GM10847 (cell line): ENCODE results near the gene MED12L.

Experiments
- POLR2A ChIP-seq: IDR thresholded peaks from 2 replicates; pipeline ENCODE4 v1.6.1; 2011; ENCODE audit not compliant: insufficient read length; ENCODE audit errors: extremely low read depth

MED12L gene

GRCh38 chr3:151452368-151452767 lies 366.9 kb downstream of the MED12L start:
- no peak for TF ChIP-seq POLR2A

GRCh38 chr3:151452841-151453240 lies 367.4 kb downstream of the MED12L start:
- TF ChIP-seq POLR2A, result no peak

DNA sequence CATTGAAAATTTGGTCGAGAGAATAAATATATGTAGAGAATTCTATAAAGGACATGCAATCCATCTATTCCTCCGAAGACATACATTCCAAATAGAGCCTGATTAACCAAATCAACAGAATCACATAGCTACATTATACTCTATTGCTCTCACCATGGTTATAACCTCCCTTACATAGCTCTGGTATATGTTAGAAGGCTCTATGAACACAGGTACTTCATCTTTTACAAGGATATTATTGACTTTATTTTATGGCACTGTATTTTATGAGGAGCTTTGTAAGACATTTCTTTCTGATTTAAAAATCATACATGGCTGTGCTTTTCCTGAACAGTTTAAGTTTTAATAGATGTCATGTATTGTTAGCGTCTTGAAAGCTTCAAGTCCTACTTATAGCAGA lies 370.6 kb downstream of the MED12L start:
- no peak for TF ChIP-seq POLR2A

- TF ChIP-seq POLR2A, result no peak
These were observed 373.9 kb downstream of the MED12L start for GRCh38 chr3:151459358-151459757.

GRCh38 chr3:151460228-151460627 lies 374.8 kb downstream of the MED12L start:
- no peak for TF ChIP-seq POLR2A

DNA sequence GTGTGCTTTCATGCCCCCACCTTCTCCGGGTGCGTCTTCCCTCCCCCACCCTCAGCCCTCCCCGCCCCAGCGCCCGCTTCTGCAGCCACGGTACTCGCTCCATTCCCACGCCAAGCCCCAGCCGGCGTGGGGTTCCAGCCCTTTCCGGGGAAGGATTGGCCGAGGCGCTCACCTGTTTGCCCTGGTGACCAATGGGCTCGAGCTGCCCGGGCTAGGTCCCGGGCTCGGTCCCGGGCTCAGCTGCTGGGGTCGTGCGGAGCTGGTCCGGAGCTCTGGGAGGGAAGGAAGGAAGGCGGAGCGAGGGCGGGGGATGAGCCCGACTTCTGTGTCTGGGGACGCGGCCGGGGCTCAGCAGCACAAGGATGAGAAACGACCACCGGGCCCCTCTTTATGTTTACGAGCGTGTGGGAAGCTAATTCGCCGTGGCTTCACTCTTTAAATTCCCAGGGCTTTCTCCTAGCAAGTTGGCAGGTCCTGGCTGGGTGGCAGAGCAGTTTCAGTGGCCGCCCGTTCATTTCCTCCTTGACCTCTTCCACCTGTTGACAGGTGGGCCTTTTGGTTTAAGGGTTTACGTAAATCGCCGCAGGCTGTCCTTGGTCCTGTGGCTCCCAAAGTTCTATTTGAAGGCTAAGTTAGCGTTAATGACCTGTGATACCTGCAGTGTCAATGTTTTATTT lies 375.4 kb downstream of the MED12L start, which contains the start of gene IGSF10:
TSS of gene IGSF10 (minus strand) at position 288 of the 677 bp plus-strand sequence. CDS start 2,352 bp downstream, outside the sequence.
- no peak for TF ChIP-seq POLR2A

DNA sequence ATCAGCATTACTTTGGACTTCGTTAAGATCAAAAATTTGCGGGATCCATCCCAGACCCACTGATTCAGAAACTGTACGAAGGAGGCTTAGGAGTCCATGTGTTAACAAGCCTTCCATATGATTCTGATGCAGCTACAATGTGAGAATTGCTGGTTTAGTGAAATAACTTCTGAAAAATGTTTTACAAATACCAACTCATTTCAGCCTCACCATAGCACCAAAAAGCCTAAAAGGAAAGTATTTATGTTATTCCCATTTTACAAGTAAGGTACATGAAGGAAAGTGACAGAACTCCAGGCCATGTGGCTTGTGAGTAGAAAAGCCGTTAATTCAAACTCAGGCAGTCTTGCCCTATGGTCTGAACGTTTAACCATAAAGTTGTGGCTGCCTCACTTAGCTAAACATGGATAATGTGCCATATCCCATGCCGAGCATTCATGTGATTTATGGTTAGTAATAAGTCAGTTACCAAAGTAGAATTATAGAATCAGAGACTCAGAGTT lies 376.9 kb downstream of the MED12L start:
- no peak for TF ChIP-seq POLR2A

GRCh38 chr3:151462991-151463390 lies 377.5 kb downstream of the MED12L start:
- TF ChIP-seq POLR2A, result no peak

DNA sequence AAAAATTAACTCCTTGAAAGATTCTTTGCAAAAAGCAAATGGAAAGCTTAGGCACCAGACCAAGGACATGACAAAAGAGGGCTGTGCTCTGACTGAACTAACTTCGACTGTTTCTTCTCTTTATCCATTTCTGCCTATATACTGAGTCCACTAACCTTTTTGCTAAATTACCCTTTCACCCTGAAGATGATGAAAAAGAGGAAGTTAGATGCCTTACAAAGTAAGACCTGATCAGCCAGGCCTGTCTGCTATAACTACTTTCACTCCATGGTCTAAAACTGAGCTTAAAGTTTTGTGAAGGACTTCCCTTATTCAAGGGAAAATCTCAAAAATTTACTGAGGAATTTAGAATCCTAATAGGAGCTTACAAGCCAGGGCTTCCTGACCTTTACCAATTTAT lies 381.6 kb downstream of the MED12L start:
- TF ChIP-seq POLR2A, result no peak

GRCh38 chr3:151468284-151468917 lies 382.9 kb downstream of the MED12L start:
- TF ChIP-seq POLR2A, result no peak

GRCh38 chr3:151476344-151477018 lies 391.0 kb downstream of the MED12L start:
- TF ChIP-seq POLR2A, result no peak

DNA sequence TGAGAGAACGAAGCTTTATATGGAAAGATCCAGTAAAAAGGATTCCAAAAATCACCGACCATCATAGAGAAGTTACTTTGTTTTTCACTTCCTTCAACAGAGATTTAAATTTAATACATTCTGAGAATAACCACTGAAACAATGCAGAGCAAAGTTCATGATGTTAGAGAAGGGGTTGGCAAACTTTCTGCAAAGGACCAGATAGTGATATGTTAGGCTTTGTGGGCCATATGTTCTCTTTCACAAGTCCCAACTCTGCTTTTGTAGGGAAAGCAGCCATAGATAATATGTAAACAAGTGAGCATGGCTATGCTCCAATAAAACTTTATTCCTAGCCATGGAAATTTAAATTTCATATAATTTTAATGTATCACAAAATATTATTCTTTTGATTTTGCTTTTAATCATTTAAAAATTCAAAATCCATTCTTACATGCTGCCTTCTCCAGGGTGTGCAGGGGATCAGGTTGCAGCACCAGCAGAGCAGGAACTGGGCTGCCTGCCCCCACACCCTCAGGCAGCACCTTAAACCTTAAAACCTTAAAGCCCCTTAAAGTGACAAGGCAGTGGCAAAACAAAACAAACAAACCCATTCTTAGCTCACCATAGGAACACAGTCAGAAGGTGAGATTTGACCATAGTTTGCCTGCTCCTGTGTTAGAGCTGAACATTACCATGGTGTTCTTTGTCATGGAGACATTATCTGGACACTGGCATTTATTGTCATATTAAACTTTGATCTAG lies 392.3 kb downstream of the MED12L start:
- TF ChIP-seq POLR2A, result no peak

DNA sequence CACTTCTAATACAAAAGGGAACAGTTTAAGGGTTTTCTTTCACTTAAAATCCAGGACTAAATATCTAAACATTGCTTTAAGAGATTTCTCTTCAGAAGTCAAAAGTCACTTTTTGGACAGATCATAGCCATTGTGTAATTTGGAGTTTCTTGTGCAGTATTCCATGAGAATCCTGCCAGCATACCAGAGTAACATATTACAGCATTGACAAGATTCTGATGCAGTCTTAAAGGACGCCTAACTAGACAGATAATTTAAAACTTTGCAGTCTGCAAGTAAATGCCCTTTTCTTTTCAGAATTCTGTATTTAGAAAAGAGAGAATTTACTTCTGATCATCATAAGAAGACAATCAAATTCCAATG lies 392.9 kb downstream of the MED12L start:
- no peak for TF ChIP-seq POLR2A

DNA sequence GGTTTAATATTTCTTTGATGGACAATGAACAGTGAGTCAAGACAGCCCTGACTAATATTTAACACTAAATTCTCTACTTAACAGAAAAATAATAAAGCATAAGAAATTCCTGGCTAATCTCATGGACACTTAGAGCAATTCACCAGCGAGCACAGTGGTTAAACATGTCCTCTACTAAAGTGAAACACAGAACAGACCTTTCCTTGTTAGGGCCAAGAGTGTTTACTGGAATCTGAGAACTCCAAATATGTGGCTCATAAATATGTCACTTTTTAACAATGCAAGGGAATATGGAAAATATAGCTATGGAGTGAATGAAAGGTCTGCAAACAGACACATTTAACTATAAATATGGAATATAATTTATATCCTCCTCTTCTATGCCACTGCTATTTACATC lies 394.0 kb downstream of the MED12L start:
- no peak for TF ChIP-seq POLR2A

DNA sequence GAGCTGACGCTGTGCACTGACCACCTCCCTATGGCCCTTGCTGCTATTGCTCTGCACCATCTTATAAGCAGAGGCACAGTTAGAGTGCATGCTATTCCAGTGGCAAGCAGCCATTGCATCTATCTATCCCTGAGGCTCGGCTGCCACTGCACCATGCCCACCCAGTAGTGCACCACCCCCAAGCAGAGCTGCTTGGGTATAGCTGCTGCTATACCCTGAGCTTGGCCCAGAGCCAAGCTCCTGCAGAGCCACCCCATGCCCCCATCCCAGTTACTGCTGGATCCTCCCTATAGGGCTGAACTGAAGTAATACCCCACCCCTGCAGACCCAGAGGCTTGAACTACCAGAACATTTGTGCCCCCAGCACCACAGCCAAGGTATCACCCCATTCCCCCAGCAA lies 395.0 kb downstream of the MED12L start:
- no peak for TF ChIP-seq POLR2A
